WTC11 (cell line): ENCODE measurements around the gene KCNK16. TPM values are rescaled to one million over a fixed set of nuclear protein-coding genes. Genes with fewer than 3 reads are reported as not detected.
"Not testable (repeated sequence)": the region's sequence is repeated elsewhere in the genome, so short reads cannot be mapped to it uniquely, and the experiment has no call there.

Experiments used
- ATAC-seq: fragments of 200-7000 bp; cut with Tn5 transposase; 2 replicates; pipeline ENCODE4 v1.10.0; 2021; ENCODE audit warnings: mild to moderate bottlenecking, moderate library complexity
- CTCF ChIA-PET: fragments of 300-600 bp; sonication (Branson Sonifier 250); formaldehyde crosslinking; loops from one replicate; lab custom pipeline; 2021; ENCODE audit warnings: antibody characterized with exemption; lab: Charles Lee
- POLR2A ChIA-PET: fragments of 350-600 bp; sonication (Branson Sonifier 250); formaldehyde crosslinking; loops from one replicate; lab custom pipeline; 2021; ENCODE audit warnings: antibody characterized with exemption; lab: Charles Lee
- DNase-seq: peaks from one replicate; pipeline ENCODE4 v3.0.0; 2021; ENCODE audit warnings: low spot score
- H3K27ac Mint-ChIP-seq: 2 replicates; pipeline ENCODE4 v1.8.0; 2021; ENCODE audit warnings: mixed read lengths
- H3K27me3 Mint-ChIP-seq: 2 replicates; pipeline ENCODE4 v1.8.0; 2021; ENCODE audit warnings: low read depth, mild to moderate bottlenecking, moderate library complexity, mixed read lengths
- H3K36me3 Mint-ChIP-seq: 2 replicates; pipeline ENCODE4 v1.8.0; 2021; ENCODE audit warnings: mixed read lengths
- H3K4me1 Mint-ChIP-seq: 2 replicates; pipeline ENCODE4 v1.8.0; 2022; ENCODE audit warnings: mixed read lengths
- H3K4me3 Mint-ChIP-seq: 2 replicates; pipeline ENCODE4 v1.8.0; 2021; ENCODE audit warnings: mild to moderate bottlenecking, moderate library complexity, mixed read lengths
- H3K9me3 Mint-ChIP-seq: 2 replicates; pipeline ENCODE4 v1.8.0; 2021; ENCODE audit warnings: mixed read lengths
- AFF4 ChIP-seq: sonication (generic); formaldehyde crosslinking; IDR thresholded peaks from 2 replicates; pipeline ENCODE4 v1.8.1; 2023; ENCODE audit warnings: mild to moderate bottlenecking, missing genetic modification reagents, borderline replicate concordance
- AR ChIP-seq: fragments of 250-450 bp; sonication (Bioruptor Pico); IDR thresholded peaks from 2 replicates; pipeline ENCODE4 v1.9.0; 2021; ENCODE audit warnings: mild to moderate bottlenecking
- CBFB ChIP-seq: sonication (generic); formaldehyde crosslinking; IDR thresholded peaks from 2 replicates; pipeline ENCODE4 v1.8.1; 2022; ENCODE audit warnings: mild to moderate bottlenecking, low read depth, missing genetic modification reagents
- FOXK1 ChIP-seq: sonication (generic); formaldehyde crosslinking; IDR thresholded peaks from 2 replicates; pipeline ENCODE4 v1.8.0; 2022; ENCODE audit warnings: mild to moderate bottlenecking, moderate library complexity, missing genetic modification reagents
- PRDM15 ChIP-seq: sonication (generic); formaldehyde crosslinking; IDR thresholded peaks from 2 replicates; pipeline ENCODE4 v1.8.0; 2022; ENCODE audit warnings: missing genetic modification reagents
- PREB ChIP-seq: sonication (generic); formaldehyde crosslinking; IDR thresholded peaks from 2 replicates; pipeline ENCODE4 v1.8.1; 2022; ENCODE audit warnings: mild to moderate bottlenecking, missing genetic modification reagents, moderate library complexity, borderline replicate concordance
- PRRX2 ChIP-seq: fragments of 250-450 bp; sonication (Bioruptor Pico); IDR thresholded peaks from 2 replicates; pipeline ENCODE4 v1.8.0; 2021; ENCODE audit warnings: mild to moderate bottlenecking
- RORB ChIP-seq: fragments of 250-450 bp; sonication (Bioruptor Pico); IDR thresholded peaks from 2 replicates; pipeline ENCODE4 v1.9.0; 2021; ENCODE audit warnings: mild to moderate bottlenecking
- ZNF396 ChIP-seq: fragments of 250-450 bp; sonication (Bioruptor Pico); IDR thresholded peaks from 2 replicates; pipeline ENCODE4 v1.8.0; 2021; ENCODE audit warnings: mild to moderate bottlenecking, moderate library complexity, borderline replicate concordance
- ZNF416 ChIP-seq: fragments of 250-450 bp; sonication (Bioruptor Pico); IDR thresholded peaks from 2 replicates; pipeline ENCODE4 v1.9.0; 2021; ENCODE audit warnings: mild to moderate bottlenecking, inconsistent platforms
- ZNF671 ChIP-seq: fragments of 250-450 bp; sonication (Bioruptor Pico); IDR thresholded peaks from 2 replicates; pipeline ENCODE4 v1.8.0; 2021; ENCODE audit warnings: mild to moderate bottlenecking
- total RNA-seq: library from RNA; stranded (reverse); gene quantifications from 3 replicates; pipeline ENCODE4 v1.2.3, GENCODE V29; 2021

Gene KCNK16
- total RNA-seq, 1 experiment from 2014 or later, result not detected

GRCh38 chr6:39287601-39288000 is 34.9 kb downstream of the KCNK16 start:
- TF ChIP-seq PREB (CRISPR knock-in tag) (no peak), CBFB (CRISPR knock-in tag) (no peak), PRRX2 (CRISPR knock-in tag) (no peak), AR (no peak), AFF4 (CRISPR knock-in tag) (no peak), FOXK1 (CRISPR knock-in tag) (no peak), ZNF396 (CRISPR knock-in tag) (no peak), ZNF416 (CRISPR knock-in tag) (no peak), PRDM15 (CRISPR knock-in tag) (no peak), RORB (no peak), ZNF671 (CRISPR knock-in tag) (no peak)
- TF ChIP-seq, all 79 proteins: peak for 0
- Mint-ChIP-seq H3K27ac (no peak overlapping the region), H3K36me3 (no peaks in the 10 kb centered on the region), H3K27me3 (peaks cover 9% of the 10 kb centered on the region), H3K4me1 (peaks cover 31% of the 10 kb centered on the region), H3K4me3 (no peak overlapping the region), H3K9me3 (peaks cover 12% of the 10 kb centered on the region)
- DNase-seq, result no peak
- CTCF ChIA-PET, result interaction anchor here (2.0 kb wide), 1 partner anchor 98 kb away, joined by 9 read pairs; no protein-coding TSS in a partner anchor
- POLR2A ChIA-PET, result no interaction called here
- no peak for ATAC-seq

GRCh38 chr6:39286596-39286995 is 35.9 kb downstream of the KCNK16 start:
- not testable (repeated sequence) for ATAC-seq, DNase-seq, H3K4me3 Mint-ChIP-seq, H3K27ac Mint-ChIP-seq, H3K36me3 Mint-ChIP-seq
- peaks cover 12% of the 10 kb centered on the region for H3K9me3 Mint-ChIP-seq
- H3K4me1 Mint-ChIP-seq, result peaks cover 26% of the 10 kb centered on the region
- peaks cover 10% of the 10 kb centered on the region for H3K27me3 Mint-ChIP-seq
- CTCF ChIA-PET, result interaction anchor here (0.6 to 2.0 kb wide), 3 partner anchors 16 to 97 kb away, joined by 3 to 10 read pairs (median 9); no protein-coding TSS in a partner anchor
- POLR2A ChIA-PET, result interaction anchor here (0.6 to 0.7 kb wide), 2 partner anchors 150 to 784 kb away, joined by 4 to 8 read pairs; no protein-coding TSS in a partner anchor
